Karpas-422 (cell line): ENCODE data around the gene APC. TPM values are rescaled to one million over a fixed set of nuclear protein-coding genes. Genes with fewer than 3 reads are reported as not detected.
A peak's percentile ranks its signal among the peaks of the same experiment; 100 is the strongest.

ENCODE experiments used
- DNase-seq: peaks from one replicate; pipeline ENCODE4 v3.0.0-alpha.2; 2015
- H2AFZ ChIP-seq: fragments of 200-600 bp; sonication (generic); 2 replicates; pipeline ENCODE4 v1.6.1; 2014; ENCODE audit warnings: antibody characterized with exemption, low read length, mixed read lengths
- H3K27ac ChIP-seq: fragments of 200-600 bp; sonication (generic); 2 replicates; pipeline ENCODE4 v1.5.1; 2014; ENCODE audit warnings: mild to moderate bottlenecking, low read length, moderate library complexity
- H3K27me3 ChIP-seq: fragments of 200-600 bp; sonication (generic); 2 replicates; pipeline ENCODE4 v1.6.1; 2014; ENCODE audit warnings: low read length, mixed read lengths
- H3K36me3 ChIP-seq: fragments of 200-600 bp; sonication (generic); 2 replicates; pipeline ENCODE4 v1.6.1; 2014; ENCODE audit warnings: low read length, mixed read lengths; ENCODE audit not compliant: insufficient read depth
- H3K4me1 ChIP-seq: fragments of 200-600 bp; sonication (generic); 2 replicates; pipeline ENCODE4 v1.6.1; 2014; ENCODE audit warnings: mild to moderate bottlenecking, low read length, mixed read lengths
- H3K4me2 ChIP-seq: fragments of 200-600 bp; sonication (generic); 2 replicates; pipeline ENCODE4 v1.6.1; 2014; ENCODE audit warnings: low read length, low read depth, mild to moderate bottlenecking; ENCODE audit not compliant: poor library complexity, severe bottlenecking
- H3K4me3 ChIP-seq: fragments of 200-600 bp; sonication (generic); 2 replicates; pipeline ENCODE4 v1.5.1; 2014; ENCODE audit warnings: mild to moderate bottlenecking, antibody characterized with exemption, low read length, mixed read lengths
- H3K79me2 ChIP-seq: fragments of 200-600 bp; sonication (generic); 2 replicates; pipeline ENCODE4 v1.6.1; 2014; ENCODE audit warnings: mild to moderate bottlenecking, low read length, mixed read lengths
- H3K9ac ChIP-seq: fragments of 200-600 bp; sonication (generic); 2 replicates; pipeline ENCODE4 v1.6.0; 2014; ENCODE audit warnings: low read length
- H3K9me2 ChIP-seq: fragments of 200-600 bp; sonication (generic), shearing (Covaris generic); replicated peaks from 2 replicates; pipeline ENCODE4 v1.6.0; 2014; ENCODE audit warnings: mild to moderate bottlenecking, low read length, moderate library complexity; ENCODE audit not compliant: insufficient read depth
- H3K9me3 ChIP-seq: fragments of 300-700, 200-600 bp; sonication (generic); 2 replicates; pipeline ENCODE4 v1.6.1; 2014; ENCODE audit warnings: low read length, mixed read lengths
- H4K20me1 ChIP-seq: fragments of 200-600 bp; sonication (generic); 2 replicates; pipeline ENCODE4 v1.6.1; 2014; ENCODE audit warnings: mild to moderate bottlenecking, antibody characterized with exemption, low read length, low read depth; ENCODE audit not compliant: insufficient read depth
- total RNA-seq: library from RNA; depleted of rRNA; stranded (reverse); fragments of >200 nt; shearing (Covaris generic); gene quantifications from 2 replicates; pipeline ENCODE4 v1.2.3, GENCODE V29; 2014; ENCODE audit warnings: low replicate concordance; rRNA removed

APC gene
- 76.8 and 103 TPM in 2 replicates for total RNA-seq

- H3K36me3 ChIP-seq = no peaks in the 10 kb centered on the region
- H3K27me3 ChIP-seq = no peaks in the 10 kb centered on the region
- DNase-seq = peak; percentile 92
- H3K9me3 ChIP-seq = no peaks in the 10 kb centered on the region
- H3K27ac ChIP-seq = peak within 1 kb of the TSS; percentile 78
- H3K9ac ChIP-seq = peak within 1 kb of the TSS; percentile 68
- peak within 1 kb of the TSS; percentile 54; the same call in 1 of the 2 replicates for H2AFZ ChIP-seq
- H3K4me3 ChIP-seq = peak within 1 kb of the TSS; percentile 69
- H3K4me2 ChIP-seq = peak within 1 kb of the TSS; percentile 79
- H3K9me2 ChIP-seq = no peaks in the 10 kb centered on the region
- peaks cover 5% of the 10 kb centered on the region for H4K20me1 ChIP-seq
- H3K79me2 ChIP-seq = peaks cover 98% of the 10 kb centered on the region
- H3K4me1 ChIP-seq = peaks cover 92% of the 10 kb centered on the region
Observed at GRCh38 chr5:112737463-112738190, at the start of gene APC. APC (plus strand) TSS chr5:112737885; CDS start chr5:112754891, 17,006 bp downstream.

GRCh38 chr5:112689155-112689909, 48.4 kb upstream of the APC start:
- H3K36me3 ChIP-seq = no peaks in the 10 kb centered on the region
- H2AFZ ChIP-seq = peak overlapping the region; percentile 80
- peak; percentile 60 for DNase-seq
- H3K4me1 ChIP-seq = peaks cover 74% of the 10 kb centered on the region
- H3K4me2 ChIP-seq = peak overlapping the region; percentile 0
- no peak overlapping the region for H3K4me3 ChIP-seq
- no peaks in the 10 kb centered on the region for H3K9me3 ChIP-seq
- no peak overlapping the region for H3K9ac ChIP-seq
- no peaks in the 10 kb centered on the region for H3K27me3 ChIP-seq
- no peaks in the 10 kb centered on the region for H3K79me2 ChIP-seq
- H3K27ac ChIP-seq = peak overlapping the region; percentile 99
- H4K20me1 ChIP-seq = no peaks in the 10 kb centered on the region
- H3K9me2 ChIP-seq = no peaks in the 10 kb centered on the region

DNA sequence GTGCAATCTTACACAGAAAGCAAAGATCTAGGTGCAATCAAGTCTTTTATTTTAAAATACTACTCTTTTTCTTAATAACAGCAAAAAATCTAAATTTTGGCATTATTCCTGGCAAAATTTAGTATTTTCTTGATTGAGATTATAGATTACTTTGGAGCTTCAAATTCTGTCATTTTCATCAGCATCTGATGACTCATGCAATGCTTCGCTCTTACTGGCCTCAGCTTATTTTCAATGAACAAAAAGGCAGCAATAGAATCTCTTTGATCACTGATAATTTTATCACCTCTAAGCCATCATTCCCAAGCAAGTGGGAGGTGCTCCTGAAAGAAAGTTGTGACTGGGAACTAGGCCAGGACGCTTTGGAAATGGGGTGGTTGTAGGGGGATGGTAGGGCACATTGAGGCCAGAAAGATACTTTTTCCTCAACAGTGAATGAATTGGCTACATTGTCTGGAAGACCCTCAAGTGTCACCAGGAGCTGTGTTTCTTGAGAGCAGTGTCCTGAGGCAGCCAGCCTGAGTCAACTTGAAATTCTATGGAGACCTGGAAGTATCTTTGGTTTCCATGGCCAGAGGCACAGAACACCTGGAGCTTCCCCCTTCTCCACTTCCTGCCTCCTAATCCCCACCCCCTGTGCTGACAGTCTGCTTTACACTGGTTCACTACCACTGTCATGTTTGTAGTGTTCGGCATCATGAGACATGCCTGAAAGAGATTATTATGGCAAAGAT, 46.9 kb upstream of the APC start:
- Histone ChIP-seq H3K4me2 (no peak overlapping the region), H3K27ac (peak overlapping the region; percentile 99; the same call in 1 of the 2 replicates)

DNA sequence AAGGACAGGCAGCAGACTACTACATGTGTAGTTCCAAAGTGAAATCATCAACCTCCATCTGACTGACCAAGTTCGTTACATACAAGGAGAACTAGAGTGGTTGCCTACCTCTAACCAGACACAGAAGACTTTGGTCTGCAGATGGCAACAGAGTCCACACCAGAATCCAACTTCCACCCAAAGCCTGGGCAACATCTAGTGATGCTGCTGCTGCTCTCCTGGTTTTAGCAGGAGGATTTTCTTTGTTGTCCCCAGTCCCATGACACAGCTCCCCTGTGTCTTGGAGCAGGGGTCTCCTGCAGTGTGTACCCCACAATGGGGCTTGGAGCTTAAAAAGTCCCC, 46.4 kb upstream of the APC start:
- Histone ChIP-seq H3K27ac (no peak overlapping the region; the same call in 1 of the 2 replicates), H3K27me3 (no peaks in the 10 kb centered on the region), H3K4me3 (no peak overlapping the region), H3K9me3 (no peaks in the 10 kb centered on the region), H3K4me2 (no peak overlapping the region), H3K4me1 (peaks cover 63% of the 10 kb centered on the region), H3K9me2 (no peaks in the 10 kb centered on the region), H3K9ac (no peak overlapping the region), H4K20me1 (no peaks in the 10 kb centered on the region), H2AFZ (no peak overlapping the region; the same call in 1 of the 2 replicates), H3K36me3 (no peaks in the 10 kb centered on the region), H3K79me2 (no peaks in the 10 kb centered on the region)
- DNase-seq = peak; percentile 58

More for the DNA sequence above, 46.9 kb upstream of the APC start:
- Histone ChIP-seq H3K9ac (no peak overlapping the region), H3K4me3 (no peak overlapping the region), H3K27me3 (no peaks in the 10 kb centered on the region), H3K9me2 (no peaks in the 10 kb centered on the region), H2AFZ (no peak overlapping the region; the same call in 1 of the 2 replicates), H3K36me3 (no peaks in the 10 kb centered on the region), H3K79me2 (no peaks in the 10 kb centered on the region), H3K9me3 (no peaks in the 10 kb centered on the region), H3K4me1 (peaks cover 68% of the 10 kb centered on the region), H4K20me1 (no peaks in the 10 kb centered on the region)
- no peak for DNase-seq

DNA sequence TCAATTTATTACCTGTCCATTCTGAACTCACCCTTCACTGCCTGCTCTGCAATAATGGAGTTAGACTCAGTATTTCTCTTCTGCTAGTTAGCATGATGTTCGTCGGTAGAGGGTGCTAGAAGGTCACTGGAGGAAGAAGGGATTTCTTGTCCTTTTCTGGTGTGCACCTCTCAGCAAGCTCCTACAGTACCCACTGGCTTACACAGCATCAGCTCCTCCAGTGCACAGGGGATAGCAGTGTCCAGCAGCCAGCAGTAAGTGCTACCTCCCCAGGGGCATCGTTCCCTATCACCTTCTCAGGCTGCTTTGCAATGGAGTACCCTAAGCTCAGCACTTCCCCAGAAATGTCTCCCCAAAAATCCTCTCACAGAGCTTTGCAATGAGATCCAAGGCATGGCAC, 45.9 kb upstream of the APC start:
- Histone ChIP-seq H3K9ac (no peak overlapping the region), H4K20me1 (no peaks in the 10 kb centered on the region), H3K27me3 (no peaks in the 10 kb centered on the region), H2AFZ (no peak overlapping the region), H3K27ac (no peak overlapping the region), H3K9me2 (no peaks in the 10 kb centered on the region), H3K9me3 (no peaks in the 10 kb centered on the region), H3K36me3 (no peaks in the 10 kb centered on the region), H3K4me2 (no peak overlapping the region), H3K4me3 (no peak overlapping the region), H3K79me2 (no peaks in the 10 kb centered on the region), H3K4me1 (peaks cover 59% of the 10 kb centered on the region)
- peak; percentile 85 for DNase-seq

GRCh38 chr5:112692472-112692871, 45.2 kb upstream of the APC start:
- Histone ChIP-seq H3K4me2 (no peak overlapping the region), H3K4me3 (no peak overlapping the region), H2AFZ (no peak overlapping the region), H3K36me3 (no peaks in the 10 kb centered on the region), H3K9me2 (no peaks in the 10 kb centered on the region), H3K79me2 (no peaks in the 10 kb centered on the region), H3K27me3 (no peaks in the 10 kb centered on the region), H4K20me1 (no peaks in the 10 kb centered on the region), H3K9ac (no peak overlapping the region), H3K27ac (no peak overlapping the region), H3K4me1 (peaks cover 59% of the 10 kb centered on the region), H3K9me3 (no peaks in the 10 kb centered on the region)
- peak; percentile 42 for DNase-seq

DNA sequence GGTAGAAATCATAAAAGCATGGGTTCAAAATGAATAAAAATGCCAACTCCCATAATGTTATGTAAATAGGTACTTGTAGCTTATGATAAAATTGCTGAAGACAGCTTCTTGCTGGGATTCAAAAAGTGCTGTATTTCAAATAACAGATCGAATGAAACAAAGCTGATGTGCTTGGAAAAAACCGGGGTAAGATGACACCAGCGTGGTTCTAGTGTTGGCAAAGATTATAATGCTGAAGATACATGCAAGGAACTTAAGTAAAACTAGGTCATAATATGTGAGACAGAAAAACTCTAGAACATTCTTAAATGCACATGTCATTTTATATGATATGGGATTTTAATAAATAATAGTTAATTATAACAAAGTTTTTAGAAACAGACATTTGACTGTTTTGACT, 44.4 kb upstream of the APC start:
- H3K36me3 ChIP-seq = no peaks in the 10 kb centered on the region
- H3K9me2 ChIP-seq = no peaks in the 10 kb centered on the region
- peaks cover 56% of the 10 kb centered on the region for H3K4me1 ChIP-seq
- H4K20me1 ChIP-seq = no peaks in the 10 kb centered on the region
- no peaks in the 10 kb centered on the region for H3K9me3 ChIP-seq
- H3K79me2 ChIP-seq = no peaks in the 10 kb centered on the region
- peak; percentile 27 for DNase-seq
- no peaks in the 10 kb centered on the region for H3K27me3 ChIP-seq
- no peak overlapping the region for H3K27ac ChIP-seq
- H3K9ac ChIP-seq = no peak overlapping the region
- H3K4me3 ChIP-seq = no peak overlapping the region
- H2AFZ ChIP-seq = no peak overlapping the region
- no peak overlapping the region for H3K4me2 ChIP-seq
